Melanocyte of skin (primary cell): ENCODE measurements around the gene ADAP2. TPM values are rescaled to one million over a fixed set of nuclear protein-coding genes. Genes with fewer than 3 reads are reported as not detected.

Source experiments
- small RNA-seq, 2 donors: library from RNA; depleted of rRNA; stranded (forward); fragments of <200 nt; gene quantifications; one replicate each; pipeline ENCODE3, GENCODE V24; 2012
- total RNA-seq, 2 donors: library from RNA; depleted of rRNA; stranded (reverse); fragments of >200 nt; gene quantifications; 2 replicates each; pipeline ENCODE4 v1.2.3, GENCODE V29; 2012

Gene ADAP2, protein sequence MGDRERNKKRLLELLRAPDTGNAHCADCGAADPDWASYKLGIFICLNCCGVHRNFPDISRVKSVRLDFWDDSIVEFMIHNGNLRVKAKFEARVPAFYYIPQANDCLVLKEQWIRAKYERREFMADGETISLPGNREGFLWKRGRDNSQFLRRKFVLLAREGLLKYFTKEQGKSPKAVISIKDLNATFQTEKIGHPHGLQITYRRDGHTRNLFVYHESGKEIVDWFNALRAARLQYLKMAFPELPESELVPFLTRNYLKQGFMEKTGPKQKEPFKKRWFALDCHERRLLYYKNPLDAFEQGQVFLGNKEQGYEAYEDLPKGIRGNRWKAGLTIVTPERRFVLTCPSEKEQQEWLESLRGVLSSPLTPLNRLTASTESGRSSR
- total RNA-seq = 1 to 10 TPM in 1 of 2 donors, under 1 TPM in 1; under 0.01 to 1.7 TPM

DNA sequence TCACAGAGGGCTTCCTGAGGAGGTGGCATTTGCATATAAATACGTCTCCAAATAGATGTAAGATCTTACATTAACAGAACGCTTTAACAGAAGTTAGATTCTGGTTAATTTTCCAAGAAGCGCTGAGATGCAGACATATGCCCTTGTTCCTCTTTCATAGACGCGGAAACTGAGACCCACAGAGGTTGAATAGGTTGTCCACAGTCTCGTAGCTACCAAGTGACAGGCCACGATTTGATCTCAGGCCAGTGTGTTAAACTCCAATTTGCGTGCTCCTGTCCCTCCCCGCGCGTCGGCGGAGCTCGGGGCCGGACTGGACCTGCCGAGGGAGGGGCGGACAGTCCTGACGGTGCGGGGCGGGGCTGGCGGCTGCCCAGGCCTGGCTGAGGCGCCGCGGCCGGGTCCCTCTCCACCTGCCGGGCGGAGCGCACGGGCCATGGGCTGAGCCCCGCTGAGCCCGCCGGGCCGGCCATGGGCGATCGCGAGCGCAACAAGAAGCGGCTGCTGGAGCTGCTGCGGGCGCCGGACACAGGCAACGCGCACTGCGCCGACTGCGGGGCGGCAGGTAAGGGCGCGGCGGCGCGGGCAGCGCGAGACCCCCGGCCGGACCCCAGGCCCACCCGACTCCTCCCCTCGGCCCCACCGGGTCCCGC lies at the start of gene ADAP2:
Gene ADAP2, plus strand, starts transcription at position 402 of the 653 bp plus-strand sequence. Its CDS starts 70 bp downstream, at position 472.

DNA sequence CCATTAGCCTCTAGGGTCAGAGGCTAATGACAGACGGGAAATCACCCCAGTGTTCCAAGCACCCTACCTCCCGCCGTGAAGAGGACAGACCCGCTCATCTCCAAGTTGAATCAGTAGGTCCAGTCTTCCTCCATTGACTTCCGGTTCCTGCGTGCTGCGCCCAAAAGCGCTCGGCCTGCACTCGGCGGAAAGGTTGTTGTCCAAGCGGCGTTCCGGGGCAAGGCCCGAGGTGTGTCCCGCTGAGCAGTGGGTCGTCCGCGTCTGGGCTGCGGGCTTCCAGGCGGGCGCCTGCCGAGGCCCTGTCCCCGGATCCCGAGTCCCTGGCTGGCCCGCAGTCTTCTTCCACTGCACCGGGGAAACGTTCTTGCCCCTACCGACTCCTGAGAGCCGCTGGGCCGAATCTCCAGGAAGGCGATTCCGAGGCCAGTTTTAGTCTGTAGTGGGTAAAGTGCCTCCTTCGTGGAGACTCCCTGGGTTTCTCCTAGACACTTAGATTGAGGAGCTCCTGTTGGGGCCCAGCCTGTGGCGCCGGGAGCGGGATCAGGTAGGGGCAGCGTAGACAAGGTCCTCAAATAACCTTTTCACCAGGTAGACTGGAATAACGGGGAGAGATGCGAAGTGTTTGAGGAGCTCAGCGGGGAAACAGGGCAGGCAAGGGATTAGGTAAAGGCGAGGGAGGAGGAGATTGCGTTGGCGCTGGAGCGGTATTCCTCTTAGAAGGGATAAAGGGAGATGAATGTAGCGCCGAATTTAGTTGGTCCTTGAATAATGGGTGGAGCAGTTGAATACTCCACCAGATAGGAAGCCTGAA lies 15.4 kb upstream of the ADAP2 start, which contains the start of gene TEFM:
Gene TEFM, minus strand, starts transcription at position 138 of the 811 bp plus-strand sequence. Its CDS starts 40 bp downstream, at position 98.

DNA sequence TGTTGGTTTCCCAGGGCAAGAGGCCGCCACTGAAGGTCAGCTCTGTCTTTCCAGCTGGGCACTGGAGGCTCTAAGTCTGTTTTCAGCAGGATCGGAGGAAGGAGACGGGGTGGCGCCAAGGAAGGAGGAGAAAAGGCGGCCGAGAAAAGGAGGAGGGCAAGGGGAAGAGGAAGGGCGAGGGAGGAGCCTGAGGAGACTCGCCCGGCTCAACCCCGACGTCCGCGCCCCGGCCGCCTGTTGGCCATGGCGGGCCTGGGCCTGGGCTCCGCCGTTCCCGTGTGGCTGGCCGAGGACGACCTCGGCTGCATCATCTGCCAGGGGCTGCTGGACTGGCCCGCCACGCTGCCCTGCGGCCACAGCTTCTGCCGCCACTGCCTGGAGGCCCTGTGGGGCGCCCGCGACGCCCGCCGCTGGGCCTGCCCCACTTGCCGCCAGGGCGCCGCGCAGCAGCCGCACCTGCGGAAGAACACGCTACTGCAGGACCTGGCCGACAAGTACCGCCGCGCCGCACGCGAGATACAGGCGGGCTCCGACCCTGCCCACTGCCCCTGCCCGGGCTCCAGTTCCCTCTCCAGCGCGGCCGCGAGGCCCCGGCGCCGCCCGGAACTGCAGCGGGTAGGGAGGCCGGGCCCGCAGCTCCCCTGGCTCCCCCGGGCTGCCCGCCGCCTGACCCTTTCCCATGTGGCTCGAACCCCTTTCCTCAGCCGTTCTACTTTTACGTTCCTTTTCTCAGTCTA lies 49.3 kb downstream of the ADAP2 start, which contains the start of gene RNF135:
Gene RNF135, plus strand, starts transcription at position 209 of the 737 bp plus-strand sequence. Its CDS starts 35 bp downstream, at position 244.

Small RNAs within 50 kb of the gene (small RNA-seq; reads per million reads assigned to genes)
- gene AC138207.3 (0 to 0.04 reads per million in 2 donors), gene RN7SL138P (0 reads per million in 2 donors)

Other genes with a start within 250 kb of the ADAP2 start
- 1 to 10 TPM; 6.9 to 9.3 TPM for gene CRLF3, start 97.3 kb upstream of the ADAP2 start, total RNA-seq
- 1 to 10 TPM; 3.1 to 6.0 TPM for gene ATAD5, start 90.0 kb upstream of the ADAP2 start, total RNA-seq
- gene TEFM, start 15.7 kb upstream of the ADAP2 start, total RNA-seq = 10 to 100 TPM; 10.3 to 11.3 TPM
- gene RNF135, start 49.1 kb downstream of the ADAP2 start, total RNA-seq = 1 to 10 TPM; 6.7 to 8.9 TPM
- gene NF1, start 173.0 kb downstream of the ADAP2 start, total RNA-seq = 10 to 100 TPM; 47.8 to 56.9 TPM